HepG2 (cell line): Measurements from ENCODE around the gene PPP1R9B. TPM values are rescaled to one million over a fixed set of nuclear protein-coding genes. Genes with fewer than 3 reads are reported as not detected.

Experiments
- ATAD3A ChIP-seq: sonication (generic); formaldehyde crosslinking; IDR thresholded peaks from 2 replicates; pipeline ENCODE4 v1.4.0; 2020; ENCODE audit warnings: missing genetic modification reagents
- CBFB ChIP-seq: sonication (generic); formaldehyde crosslinking; IDR thresholded peaks from 2 replicates; pipeline ENCODE4 v1.4.0; 2020; ENCODE audit warnings: missing genetic modification reagents
- CCDC6 ChIP-seq: sonication (generic); formaldehyde crosslinking; IDR thresholded peaks from 2 replicates; pipeline ENCODE4 v1.8.1; 2022; ENCODE audit warnings: mild to moderate bottlenecking, missing genetic modification reagents, moderate library complexity
- ELF4 ChIP-seq: sonication (generic); formaldehyde crosslinking; IDR thresholded peaks from 2 replicates; pipeline ENCODE4 v1.5.0; 2020; ENCODE audit warnings: missing genetic modification reagents, mild to moderate bottlenecking, moderate library complexity, borderline replicate concordance
- FOSL2 ChIP-seq: sonication (generic); formaldehyde crosslinking; IDR thresholded peaks from 2 replicates; pipeline ENCODE4 v1.4.0; 2020; ENCODE audit warnings: missing genetic modification reagents
- FOXK2 ChIP-seq: fragments of 450-650 bp; IDR thresholded peaks from 2 replicates; pipeline ENCODE4 v1.6.1; 2016
- HOXA9 ChIP-seq: sonication (generic); formaldehyde crosslinking; IDR thresholded peaks from 2 replicates; pipeline ENCODE4 v1.8.1; 2022; ENCODE audit warnings: missing genetic modification reagents, mild to moderate bottlenecking, moderate library complexity, borderline replicate concordance
- KAT8 ChIP-seq: IDR thresholded peaks from 2 replicates; pipeline ENCODE4 v1.6.1; 2016; ENCODE audit warnings: missing genetic modification reagents, missing compliant biosample characterization
- KDM1A ChIP-seq: IDR thresholded peaks from 2 replicates; pipeline ENCODE4 v1.6.1; 2016; ENCODE audit warnings: missing compliant biosample characterization
- MAF1 ChIP-seq: sonication (generic); formaldehyde crosslinking; IDR thresholded peaks from 2 replicates; pipeline ENCODE4 v1.5.0; 2020; ENCODE audit warnings: missing genetic modification reagents, borderline replicate concordance
- MTA1 ChIP-seq: sonication (generic); formaldehyde crosslinking; IDR thresholded peaks from 2 replicates; pipeline ENCODE4 v1.4.0; 2020; ENCODE audit warnings: missing genetic modification reagents, mild to moderate bottlenecking, borderline replicate concordance
- RCOR2 ChIP-seq: IDR thresholded peaks from 2 replicates; pipeline ENCODE4 v1.6.1; 2016; ENCODE audit warnings: missing biosample characterization, missing genetic modification reagents
- RFX5 ChIP-seq: IDR thresholded peaks from 2 replicates; pipeline ENCODE4 v1.6.1; 2011; ENCODE audit warnings: low read depth, low read length, improper control_type of control experiment
- SP140L ChIP-seq: sonication (generic); formaldehyde crosslinking; IDR thresholded peaks from 2 replicates; pipeline ENCODE4 v1.4.0; 2020; ENCODE audit warnings: missing genetic modification reagents, borderline replicate concordance
- ZNF317 ChIP-seq: sonication (generic); formaldehyde crosslinking; IDR thresholded peaks from 2 replicates; pipeline ENCODE4 v1.5.0; 2020; ENCODE audit warnings: mild to moderate bottlenecking, missing genetic modification reagents
- ZNF367 ChIP-seq: sonication (generic); formaldehyde crosslinking; IDR thresholded peaks from 2 replicates; pipeline ENCODE4 v1.4.0; 2020; ENCODE audit warnings: missing genetic modification reagents, borderline replicate concordance
- ZNF678 ChIP-seq: sonication (generic); formaldehyde crosslinking; IDR thresholded peaks from 2 replicates; pipeline ENCODE4 v1.4.0; 2020; ENCODE audit warnings: mild to moderate bottlenecking, missing genetic modification reagents
- ZNF768 ChIP-seq: sonication (generic); formaldehyde crosslinking; IDR thresholded peaks from 2 replicates; pipeline ENCODE4 v1.4.0; 2020; ENCODE audit warnings: missing genetic modification reagents
- ZNF776 ChIP-seq: sonication (generic); formaldehyde crosslinking; IDR thresholded peaks from 2 replicates; pipeline ENCODE4 v1.4.0; 2020; ENCODE audit warnings: mild to moderate bottlenecking, missing genetic modification reagents
- polyA plus RNA-seq, 8 experiments: library from polyadenylated mRNA; depleted of rRNA in 3 of 8; stranded (reverse) in 7 of 8; unstranded in 1 of 8; fragments of >200 nt; fragmentation: Illumina TruSeq in 4 of 8; extraction: Trizol in 4 of 8; gene quantifications; 2 replicates each; pipeline versions ENCODE4 v1.2.1 to v1.2.3, GENCODE V29; 2011 to 2016; ENCODE audit warnings: low read depth in 4 of 8, missing spikeins in 1 of 8, mixed read lengths in 1 of 8; ENCODE audit not compliant: insufficient read depth in 1 of 8
- total RNA-seq, 5 experiments: library from RNA; depleted of rRNA; stranded (reverse); fragments of >200 nt; fragmentation: Illumina TruSeq; extraction: Trizol; gene quantifications; 2 replicates each; pipeline ENCODE4 v1.2.3, GENCODE V29; 2016; ENCODE audit warnings: low read depth in 1 of 5
- TF ChIP-seq, protein P1 (sequence below): sonication (generic); formaldehyde crosslinking; IDR thresholded peaks from 2 replicates; pipeline ENCODE4 v1.9.0; 2021; ENCODE audit warnings: missing genetic modification reagents, mild to moderate bottlenecking, borderline replicate concordance
- TF ChIP-seq, protein P2 (sequence below): sonication (generic); formaldehyde crosslinking; IDR thresholded peaks from 2 replicates; pipeline ENCODE4 v1.4.0; 2020; ENCODE audit warnings: missing genetic modification reagents, borderline replicate concordance
- TF ChIP-seq, protein P3 (sequence below): sonication (generic); formaldehyde crosslinking; IDR thresholded peaks from 2 replicates; pipeline ENCODE4 v1.5.1; 2020; ENCODE audit warnings: mild to moderate bottlenecking, missing genetic modification reagents, moderate library complexity
- TF ChIP-seq, protein P4 (sequence below): sonication (generic); formaldehyde crosslinking; IDR thresholded peaks from 2 replicates; pipeline ENCODE4 v1.8.1; 2023; ENCODE audit warnings: missing genetic modification reagents, inconsistent platforms, borderline replicate concordance
- TF ChIP-seq, protein P5 (sequence below): IDR thresholded peaks from 2 replicates; pipeline ENCODE4 v1.6.1; 2018; ENCODE audit warnings: missing genetic modification reagents, mild to moderate bottlenecking, missing compliant biosample characterization

The PPP1R9B gene
- total and polyA plus RNA-seq, 2 of the 13 experiments (the other 11 are each of a cell fraction or from before 2014, with no cell fraction given), result 9.4 to 15.8 TPM

DNA sequence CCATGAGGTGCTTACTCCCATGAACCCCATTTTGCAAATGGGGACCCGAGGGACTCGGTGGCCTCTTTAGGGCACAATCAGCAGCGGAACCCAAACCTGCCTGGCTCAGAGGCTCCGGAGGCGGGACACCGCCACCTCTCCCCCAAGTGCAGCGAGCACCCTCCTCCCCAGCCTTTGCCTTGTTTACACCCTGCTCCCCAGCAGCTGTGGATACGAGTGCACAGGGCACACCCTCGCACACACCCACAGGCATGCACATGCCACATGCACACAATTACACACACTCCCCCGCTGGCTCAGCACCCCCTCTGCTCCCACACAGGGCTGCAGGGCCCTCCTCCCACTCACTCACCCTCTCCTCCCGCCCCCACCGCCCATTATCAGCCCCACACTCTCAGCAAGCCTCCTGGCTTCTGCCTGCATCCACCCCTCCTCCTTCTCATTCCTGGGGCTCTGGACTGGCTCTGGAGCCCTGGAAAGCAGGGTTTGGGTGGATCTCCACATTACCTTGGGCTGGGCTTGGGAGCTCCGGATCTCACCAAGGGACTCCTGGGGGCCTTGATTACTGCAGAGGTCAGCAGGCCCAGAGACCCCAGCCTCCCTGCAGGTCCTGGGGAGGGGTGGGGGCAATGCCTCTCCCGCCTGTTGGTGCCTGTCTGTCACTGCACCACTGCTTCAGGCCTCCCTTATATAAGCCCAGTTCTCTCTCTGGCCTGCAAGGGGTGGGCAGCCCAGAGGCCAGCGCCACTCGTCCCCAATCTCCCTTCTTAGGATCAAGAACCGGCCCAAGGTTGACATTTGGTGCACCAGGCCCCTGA is 48.9 kb downstream of the PPP1R9B start (continued):
- TF ChIP-seq ELF4 (CRISPR knock-in tag), result no peak
- no peak for TF ChIP-seq RCOR2 (CRISPR knock-in tag)
- no peak for TF ChIP-seq CCDC6 (CRISPR knock-in tag)
- no peak for TF ChIP-seq FOSL2 (CRISPR knock-in tag)
- no peak for TF ChIP-seq CBFB (CRISPR knock-in tag)
- no peak for TF ChIP-seq RFX5
- TF ChIP-seq, protein P1, sequence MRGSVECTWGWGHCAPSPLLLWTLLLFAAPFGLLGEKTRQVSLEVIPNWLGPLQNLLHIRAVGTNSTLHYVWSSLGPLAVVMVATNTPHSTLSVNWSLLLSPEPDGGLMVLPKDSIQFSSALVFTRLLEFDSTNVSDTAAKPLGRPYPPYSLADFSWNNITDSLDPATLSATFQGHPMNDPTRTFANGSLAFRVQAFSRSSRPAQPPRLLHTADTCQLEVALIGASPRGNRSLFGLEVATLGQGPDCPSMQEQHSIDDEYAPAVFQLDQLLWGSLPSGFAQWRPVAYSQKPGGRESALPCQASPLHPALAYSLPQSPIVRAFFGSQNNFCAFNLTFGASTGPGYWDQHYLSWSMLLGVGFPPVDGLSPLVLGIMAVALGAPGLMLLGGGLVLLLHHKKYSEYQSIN (CRISPR knock-in tag), result no peak
- no peak for TF ChIP-seq ZNF768 (CRISPR knock-in tag)
- no peak for TF ChIP-seq SP140L (CRISPR knock-in tag)
- no peak for TF ChIP-seq ZNF367 (CRISPR knock-in tag)
- no peak for TF ChIP-seq HOXA9 (CRISPR knock-in tag)
- TF ChIP-seq ZNF317 (CRISPR knock-in tag), result no peak
- TF ChIP-seq, protein P2, sequence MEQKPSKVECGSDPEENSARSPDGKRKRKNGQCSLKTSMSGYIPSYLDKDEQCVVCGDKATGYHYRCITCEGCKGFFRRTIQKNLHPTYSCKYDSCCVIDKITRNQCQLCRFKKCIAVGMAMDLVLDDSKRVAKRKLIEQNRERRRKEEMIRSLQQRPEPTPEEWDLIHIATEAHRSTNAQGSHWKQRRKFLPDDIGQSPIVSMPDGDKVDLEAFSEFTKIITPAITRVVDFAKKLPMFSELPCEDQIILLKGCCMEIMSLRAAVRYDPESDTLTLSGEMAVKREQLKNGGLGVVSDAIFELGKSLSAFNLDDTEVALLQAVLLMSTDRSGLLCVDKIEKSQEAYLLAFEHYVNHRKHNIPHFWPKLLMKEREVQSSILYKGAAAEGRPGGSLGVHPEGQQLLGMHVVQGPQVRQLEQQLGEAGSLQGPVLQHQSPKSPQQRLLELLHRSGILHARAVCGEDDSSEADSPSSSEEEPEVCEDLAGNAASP (CRISPR knock-in tag), result no peak
- TF ChIP-seq KDM1A (CRISPR knock-in tag), result no peak
- TF ChIP-seq, protein P3, sequence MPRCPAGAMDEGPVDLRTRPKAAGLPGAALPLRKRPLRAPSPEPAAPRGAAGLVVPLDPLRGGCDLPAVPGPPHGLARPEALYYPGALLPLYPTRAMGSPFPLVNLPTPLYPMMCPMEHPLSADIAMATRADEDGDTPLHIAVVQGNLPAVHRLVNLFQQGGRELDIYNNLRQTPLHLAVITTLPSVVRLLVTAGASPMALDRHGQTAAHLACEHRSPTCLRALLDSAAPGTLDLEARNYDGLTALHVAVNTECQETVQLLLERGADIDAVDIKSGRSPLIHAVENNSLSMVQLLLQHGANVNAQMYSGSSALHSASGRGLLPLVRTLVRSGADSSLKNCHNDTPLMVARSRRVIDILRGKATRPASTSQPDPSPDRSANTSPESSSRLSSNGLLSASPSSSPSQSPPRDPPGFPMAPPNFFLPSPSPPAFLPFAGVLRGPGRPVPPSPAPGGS (CRISPR knock-in tag), result 0 out of 2 replicates have a peak, but pooled peaks have one; percentile 11
- no peak for TF ChIP-seq KAT8 (CRISPR knock-in tag)
- 0 out of 2 replicates have a peak, but pooled peaks have one; percentile 51 for TF ChIP-seq ZNF776 (CRISPR knock-in tag)
- TF ChIP-seq MTA1 (CRISPR knock-in tag), result no peak
- TF ChIP-seq, protein P4, sequence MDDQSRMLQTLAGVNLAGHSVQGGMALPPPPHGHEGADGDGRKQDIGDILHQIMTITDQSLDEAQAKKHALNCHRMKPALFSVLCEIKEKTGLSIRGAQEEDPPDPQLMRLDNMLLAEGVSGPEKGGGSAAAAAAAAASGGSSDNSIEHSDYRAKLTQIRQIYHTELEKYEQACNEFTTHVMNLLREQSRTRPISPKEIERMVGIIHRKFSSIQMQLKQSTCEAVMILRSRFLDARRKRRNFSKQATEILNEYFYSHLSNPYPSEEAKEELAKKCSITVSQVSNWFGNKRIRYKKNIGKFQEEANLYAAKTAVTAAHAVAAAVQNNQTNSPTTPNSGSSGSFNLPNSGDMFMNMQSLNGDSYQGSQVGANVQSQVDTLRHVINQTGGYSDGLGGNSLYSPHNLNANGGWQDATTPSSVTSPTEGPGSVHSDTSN, result no peak
- peak; percentile 68; the same call in 1 of the 2 replicates for TF ChIP-seq FOXK2
- no peak for TF ChIP-seq MAF1 (CRISPR knock-in tag)
- TF ChIP-seq, protein P5, sequence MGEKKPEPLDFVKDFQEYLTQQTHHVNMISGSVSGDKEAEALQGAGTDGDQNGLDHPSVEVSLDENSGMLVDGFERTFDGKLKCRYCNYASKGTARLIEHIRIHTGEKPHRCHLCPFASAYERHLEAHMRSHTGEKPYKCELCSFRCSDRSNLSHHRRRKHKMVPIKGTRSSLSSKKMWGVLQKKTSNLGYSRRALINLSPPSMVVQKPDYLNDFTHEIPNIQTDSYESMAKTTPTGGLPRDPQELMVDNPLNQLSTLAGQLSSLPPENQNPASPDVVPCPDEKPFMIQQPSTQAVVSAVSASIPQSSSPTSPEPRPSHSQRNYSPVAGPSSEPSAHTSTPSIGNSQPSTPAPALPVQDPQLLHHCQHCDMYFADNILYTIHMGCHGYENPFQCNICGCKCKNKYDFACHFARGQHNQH, result peak; percentile 51; the same call in 1 of the 2 replicates
- TF ChIP-seq ZNF678, result no peak
- no peak for TF ChIP-seq ATAD3A
